ENCODE results near the gene BTBD9.

BTBD9 gene

GRCh38 chr6:38639498-38640215, at the start of gene BTBD9:
TSS of gene BTBD9 (minus strand) at chr6:38639929.
- DNase-seq, result peak; percentile 67

DNA sequence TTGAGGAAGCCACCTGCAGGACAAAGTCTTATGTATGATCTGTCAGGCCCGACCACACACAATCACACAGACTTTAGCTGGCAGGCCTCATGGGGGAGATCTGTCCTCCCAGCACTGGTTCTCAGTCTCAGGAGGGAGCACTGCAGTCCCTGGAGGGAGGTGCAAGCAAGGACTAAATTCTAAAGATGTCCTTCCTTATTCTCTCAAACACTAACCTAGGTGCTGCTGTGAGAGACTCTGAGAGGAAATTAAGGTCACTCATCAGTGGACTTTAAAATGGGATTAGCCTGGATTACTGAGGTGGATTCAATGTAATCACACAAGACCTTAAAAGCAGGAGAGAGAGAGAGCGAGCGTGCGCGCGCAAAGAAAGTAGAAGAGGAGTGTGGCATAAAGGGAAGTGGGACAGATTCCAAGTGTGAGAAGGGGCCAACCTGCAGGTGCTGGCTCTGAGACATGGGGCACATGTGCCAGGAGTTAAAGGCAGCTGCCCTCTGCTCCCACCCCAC, 48.9 kb upstream of the BTBD9 start:
- no peak for DNase-seq

GRCh38 chr6:38687549-38687948, 47.8 kb upstream of the BTBD9 start:
- no peak for DNase-seq

DNA sequence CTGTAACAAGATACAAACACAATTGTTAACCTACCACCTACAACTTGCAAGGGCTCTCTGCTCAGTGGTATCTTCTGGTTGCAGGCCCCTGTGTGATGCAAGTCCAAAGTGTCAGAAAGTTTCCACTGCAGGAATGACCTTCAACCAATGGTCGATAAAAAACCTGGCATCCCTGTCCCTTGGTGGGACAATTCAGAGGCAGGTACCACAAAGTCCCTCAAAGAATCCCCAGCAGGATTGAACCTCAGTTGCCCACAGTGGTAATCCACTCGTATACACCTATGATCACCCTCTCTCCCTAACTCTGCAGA, 47.3 kb upstream of the BTBD9 start:
- DNase-seq, result no peak

DNA sequence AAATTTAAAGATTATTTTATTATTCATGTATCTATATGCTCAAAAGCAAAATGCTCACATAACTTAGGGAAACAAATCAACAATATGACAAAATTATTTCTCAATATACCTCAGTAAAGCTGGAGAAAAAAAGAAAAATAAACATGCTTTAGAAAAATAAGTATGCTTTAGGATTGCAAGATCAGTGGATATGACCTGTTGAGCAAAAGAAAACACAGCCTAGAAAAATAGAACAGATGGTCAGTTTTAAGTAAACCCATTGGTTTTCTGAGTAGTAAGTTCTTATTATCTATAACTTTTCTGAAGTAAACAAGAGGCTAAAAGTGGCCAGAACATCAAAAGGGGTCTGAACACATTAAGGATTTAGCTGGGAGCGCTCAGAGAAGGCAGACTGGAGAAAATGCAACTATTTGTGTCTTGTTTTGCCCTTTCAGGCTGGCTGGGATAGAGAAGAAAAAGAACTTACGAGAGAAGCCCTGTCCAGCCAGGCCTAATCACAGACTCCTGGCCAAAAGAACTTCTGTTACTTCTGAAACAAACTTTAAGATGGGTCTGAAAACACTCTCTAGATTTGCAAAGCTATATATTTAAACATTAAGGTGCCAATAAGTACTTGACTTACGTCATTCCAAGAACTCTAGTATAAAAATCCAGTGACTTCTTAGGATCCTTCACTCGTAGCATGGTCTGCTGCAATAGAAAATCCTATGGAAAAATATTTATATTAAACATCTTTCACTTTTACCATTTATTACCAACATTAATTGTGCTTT, 46.7 kb upstream of the BTBD9 start:
- DNase-seq, result no peak

DNA sequence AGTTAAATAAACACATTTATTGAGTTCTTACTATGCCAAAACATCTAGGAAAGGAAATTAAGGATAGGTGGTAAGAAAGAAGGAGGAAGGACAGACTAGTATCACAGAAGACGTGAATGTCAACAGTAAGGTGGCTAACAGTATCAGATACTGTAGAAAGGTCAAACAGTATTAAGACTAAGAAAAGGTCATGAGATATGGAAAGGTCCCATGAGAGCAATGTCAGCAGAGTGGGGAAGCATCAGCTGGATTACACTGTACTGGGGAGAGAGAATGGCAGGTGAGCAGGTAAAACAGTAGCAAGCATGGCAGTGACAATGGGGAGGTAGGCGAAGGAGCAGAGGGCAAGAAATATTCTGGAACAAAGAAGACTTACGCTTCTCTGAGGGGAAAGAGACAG, 45.2 kb upstream of the BTBD9 start:
- no peak for DNase-seq

- no peak for DNase-seq
These were observed 44.5 kb upstream of the BTBD9 start for GRCh38 chr6:38684237-38684636.

GRCh38 chr6:38681850-38682249, 42.1 kb upstream of the BTBD9 start:
- DNase-seq, result no peak

DNA sequence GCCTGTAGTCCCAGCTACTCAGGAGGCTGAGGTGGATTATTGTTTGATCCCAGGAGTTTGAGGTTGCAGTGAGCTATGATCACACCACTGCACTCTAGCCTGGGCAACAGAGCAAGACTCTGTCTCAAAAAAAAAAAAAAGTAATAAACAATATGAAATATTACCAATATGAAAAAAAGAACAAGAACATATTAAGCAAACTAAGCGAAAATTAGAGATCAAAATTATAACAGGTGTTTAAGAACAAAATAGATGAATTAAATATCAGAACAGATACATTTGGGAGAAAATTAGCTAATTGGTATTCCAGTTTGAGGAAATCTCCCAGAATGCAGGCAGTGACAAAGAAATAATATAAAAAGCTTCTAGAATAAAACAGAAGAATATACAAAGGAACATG, 39.9 kb upstream of the BTBD9 start:
- DNase-seq, result no peak

DNA sequence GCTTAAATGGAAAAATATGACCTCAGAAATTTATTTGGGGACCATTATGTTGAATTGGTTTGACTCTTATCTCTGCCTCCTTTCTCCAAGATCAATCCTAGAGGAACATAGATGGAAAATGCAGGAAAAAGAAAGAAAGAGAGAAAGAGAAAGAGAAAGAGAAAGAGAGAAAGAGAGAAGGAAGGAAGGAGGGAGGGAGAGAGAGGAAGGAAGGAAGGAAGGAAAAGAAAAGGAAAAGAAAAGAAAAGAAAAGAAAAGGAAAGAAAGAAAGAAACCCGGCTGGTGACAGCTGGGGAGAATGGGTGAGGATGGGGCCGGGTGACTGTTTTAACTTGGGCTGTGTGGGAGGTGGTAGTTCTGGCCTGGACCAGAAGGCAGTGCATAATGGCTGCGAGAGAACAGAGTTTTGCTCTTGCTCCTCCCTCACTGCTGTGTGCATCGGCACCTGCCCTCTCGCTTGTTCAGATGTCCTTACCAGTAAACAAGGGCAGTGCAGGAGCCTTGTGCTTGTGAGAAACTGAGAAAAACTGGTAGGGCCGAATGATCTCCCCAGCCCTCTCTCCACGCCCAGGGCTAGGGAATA, 38.5 kb upstream of the BTBD9 start:
- DNase-seq, result no peak

DNA sequence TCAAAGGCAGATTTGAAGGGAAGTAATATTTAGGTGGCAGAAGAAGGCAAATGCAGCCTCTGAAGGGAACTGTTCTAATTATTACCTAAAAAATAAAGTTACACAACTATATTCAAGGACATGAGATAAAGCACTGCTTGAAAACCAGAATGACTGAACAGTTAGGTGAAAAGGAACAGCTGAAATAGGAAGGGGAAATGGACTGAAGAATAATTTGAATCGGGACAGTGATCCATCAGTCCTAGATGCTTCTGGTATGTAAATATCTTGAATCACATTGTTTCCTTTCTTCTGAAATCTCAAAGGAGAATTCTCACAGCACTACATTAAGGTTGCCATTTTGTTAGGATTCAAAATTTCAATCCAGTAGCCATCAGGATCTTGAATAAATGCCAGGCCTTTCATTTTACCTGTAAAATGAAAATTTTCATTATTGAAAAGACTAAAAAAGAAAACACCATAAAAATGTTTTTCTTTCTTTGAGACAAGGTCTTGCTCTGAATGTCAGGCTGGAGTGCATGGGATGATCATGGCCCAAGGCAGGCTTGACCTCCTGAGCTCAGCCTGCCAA, 37.3 kb upstream of the BTBD9 start:
- DNase-seq, result no peak

GRCh38 chr6:38676236-38676973, 36.7 kb upstream of the BTBD9 start:
- DNase-seq, result no peak

GRCh38 chr6:38673397-38674165, 33.9 kb upstream of the BTBD9 start:
- no peak for DNase-seq

DNA sequence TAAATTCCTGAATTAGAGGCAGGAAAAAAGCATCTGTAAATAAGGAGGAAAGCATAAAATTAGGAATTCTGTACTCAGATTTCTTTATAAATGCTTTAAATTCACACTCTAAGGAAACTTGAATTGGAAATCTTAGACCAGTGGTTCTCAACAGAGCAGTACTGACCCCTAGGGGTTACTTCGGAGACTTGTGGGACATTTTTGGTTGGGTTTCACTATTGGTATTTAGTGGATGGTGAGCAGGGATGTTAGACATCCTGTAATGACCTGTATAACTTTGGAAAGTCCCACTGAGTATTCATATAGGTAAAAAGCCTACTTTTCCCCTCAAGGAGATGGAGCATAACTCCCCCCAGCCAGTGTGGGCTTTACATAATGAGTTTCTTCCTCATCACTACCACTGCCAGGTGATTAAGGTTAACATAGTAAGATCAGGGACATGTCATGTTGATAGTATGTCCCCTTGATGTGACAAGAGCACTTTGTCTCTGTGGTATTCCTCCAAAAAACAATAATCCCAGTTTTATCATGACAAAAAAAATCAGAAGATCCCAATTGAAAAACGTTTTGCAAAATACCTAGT, 32.2 kb upstream of the BTBD9 start:
- DNase-seq, result peak; percentile 11

- DNase-seq, result no peak
These were observed 18.9 kb upstream of the BTBD9 start for GRCh38 chr6:38658418-38659167.

- DNase-seq, result no peak
These were observed 17.2 kb upstream of the BTBD9 start for GRCh38 chr6:38656896-38657295.

GRCh38 chr6:38654263-38654662, 14.5 kb upstream of the BTBD9 start:
- DNase-seq, result no peak

- no peak for DNase-seq
These were observed 11.5 kb upstream of the BTBD9 start for GRCh38 chr6:38651121-38651784.

- DNase-seq, result no peak
These were observed 10.6 kb upstream of the BTBD9 start for GRCh38 chr6:38650207-38650752.

DNA sequence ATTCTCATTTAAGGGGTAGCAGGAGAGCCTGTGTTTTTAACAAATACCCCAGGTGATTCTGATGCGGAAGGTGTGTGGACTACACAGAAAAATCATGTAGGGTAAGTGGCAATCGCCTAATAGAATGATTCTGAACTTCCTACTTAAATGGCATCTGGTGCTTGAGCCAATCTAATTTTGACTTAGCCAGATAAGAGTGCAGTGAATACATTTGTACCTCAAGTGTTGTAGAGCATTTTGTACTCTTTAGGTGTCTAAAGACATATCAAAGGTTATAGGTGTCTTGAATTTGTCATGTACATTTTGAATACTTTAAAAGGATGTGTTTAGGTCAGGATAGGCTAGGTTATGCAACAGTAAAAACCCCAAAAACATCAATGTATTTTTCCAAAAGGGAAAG, 10.0 kb upstream of the BTBD9 start:
- DNase-seq, result no peak

Measured in KG1 (cell line).